Panc1 (cell line): ENCODE data around the gene CYB561D1. TPM values are rescaled to one million over a fixed set of nuclear protein-coding genes. Genes with fewer than 3 reads are reported as not detected.

Experiments
- ATAC-seq: fragments of 200-7000 bp; cut with Tn5 transposase; 2 replicates; pipeline ENCODE4 v1.9.1; 2020; ENCODE audit warnings: mild to moderate bottlenecking, moderate library complexity
- BruUV-seq: library from RNA; stranded (reverse); fragments of 400-500 nt; replicated peaks from 2 replicates; lab custom pipeline; 2021; lab: Mats Ljungman, UMichigan
- CTCF ChIA-PET: fragments of 300-600 bp; sonication (Branson Sonifier 250); formaldehyde crosslinking; loops from one replicate; lab custom pipeline; 2022; ENCODE audit warnings: antibody characterized with exemption; lab: Charles Lee
- POLR2A ChIA-PET: fragments of 300-600 bp; sonication (Branson Sonifier 250); formaldehyde crosslinking; loops from one replicate; lab custom pipeline; 2022; ENCODE audit warnings: antibody characterized with exemption; lab: Charles Lee
- DNase-seq: peaks from one replicate; pipeline ENCODE4 v3.0.0-alpha.2; 2010; ENCODE audit warnings: low read depth, low spot score
- H3K27ac ChIP-seq: 2 replicates; pipeline ENCODE4 v1.5.1; 2011; ENCODE audit warnings: mild to moderate bottlenecking, low read length, inconsistent platforms
- H3K27me3 ChIP-seq: fragments of 200-500 bp; sonication (Bioruptor generic); 2 replicates; pipeline ENCODE4 v1.6.0; 2014; ENCODE audit warnings: low read length, inconsistent platforms; ENCODE audit not compliant: control insufficient read depth, insufficient read depth
- H3K36me3 ChIP-seq: fragments of 200-500 bp; sonication (Bioruptor generic); 2 replicates; pipeline ENCODE4 v1.5.1; 2014; ENCODE audit warnings: inconsistent platforms, mild to moderate bottlenecking, low read length, moderate library complexity; ENCODE audit not compliant: control insufficient read depth, insufficient read depth
- H3K4me1 ChIP-seq: 2 replicates; pipeline ENCODE4 v1.5.1; 2011; ENCODE audit warnings: inconsistent platforms, mild to moderate bottlenecking, low read length, moderate library complexity; ENCODE audit not compliant: control insufficient read depth, insufficient read depth
- H3K4me3 ChIP-seq, 2 experiments: 2 replicates each; pipeline ENCODE4 v1.5.1; 2011 to 2012; ENCODE audit warnings: low read depth in 2 of 2, low read length in 2 of 2, mild to moderate bottlenecking in 2 of 2, inconsistent platforms in 1 of 2, moderate library complexity in 1 of 2
- H3K9me3 ChIP-seq: fragments of 200-500 bp; sonication (Bioruptor generic); 2 replicates; pipeline ENCODE4 v1.5.1; 2014; ENCODE audit warnings: low read depth, mild to moderate bottlenecking, inconsistent platforms, low read length, moderate library complexity; ENCODE audit not compliant: control insufficient read depth, insufficient read depth
- POLR2AphosphoS5 ChIP-seq: IDR thresholded peaks from 2 replicates; pipeline ENCODE4 v1.6.1; 2012; ENCODE audit warnings: mild to moderate bottlenecking, low read depth, low read length, moderate library complexity
- REST ChIP-seq, 2 experiments: IDR thresholded peaks; 2 replicates each; pipeline ENCODE4 v1.6.1; 2011 to 2012; ENCODE audit warnings: low read depth in 2 of 2, control low read depth in 1 of 2, low read length in 1 of 2, mild to moderate bottlenecking in 1 of 2, moderate library complexity in 1 of 2; ENCODE audit not compliant: insufficient read depth in 1 of 2
- SIN3A ChIP-seq: IDR thresholded peaks from 2 replicates; pipeline ENCODE4 v1.6.1; 2012; ENCODE audit warnings: low read depth, mild to moderate bottlenecking, low read length, moderate library complexity, borderline replicate concordance; ENCODE audit not compliant: insufficient read depth
- TCF7L2 ChIP-seq: IDR thresholded peaks from 2 replicates; pipeline ENCODE4 v1.6.1; 2011; ENCODE audit warnings: mild to moderate bottlenecking, low read depth, low read length, inconsistent platforms
- in situ Hi-C: cut with HindIII; loops from 2 replicates; pipeline ENCODE4 v1.10.0; 2016; ENCODE audit warnings: low sequenced_read_pairs, low pct_unique_long_range_greater_than_20kb
- intact Hi-C: fragments of 100-400 bp; cut with micrococcal nuclease; formaldehyde crosslinking; loops from one replicate; pipeline ENCODE4 v1.10.0; 2022; ENCODE audit not compliant: unreplicated experiment
- total RNA-seq: library from RNA; stranded (reverse); gene quantifications from one replicate; pipeline ENCODE4 v1.2.1, GENCODE V29; 2021; ENCODE audit not compliant: unreplicated experiment
- TF ChIP-seq, protein P1 (sequence below): fragments of 450-650 bp; IDR thresholded peaks from 2 replicates; pipeline ENCODE4 v1.5.1; 2017; ENCODE audit warnings: mild to moderate bottlenecking

CYB561D1 gene
- total RNA-seq, 1 experiment from 2014 or later = 4.5 TPM

GRCh38 chr1:109466125-109466451 is 27.8 kb upstream of the CYB561D1 start:
- H3K36me3 ChIP-seq = no peaks in the 10 kb centered on the region
- H3K27ac ChIP-seq = 0 out of 2 replicates have a peak overlapping the region, but pooled peaks have one; percentile 23
- H3K9me3 ChIP-seq = no peaks in the 10 kb centered on the region
- H3K27me3 ChIP-seq = peaks cover 20% of the 10 kb centered on the region
- peak overlapping the region; percentile 43 to 52 for H3K4me3 ChIP-seq
- ATAC-seq (0 out of 2 replicates have a peak, but pooled peaks have one; percentile 29), DNase-seq (no peak)
- intact Hi-C loops = no loop called here
- in situ Hi-C loops = no loop called here
- no peaks in the 10 kb centered on the region for H3K4me1 ChIP-seq
- BruUV-seq = no TSS peak
- CTCF ChIA-PET = no interaction called here
- POLR2A ChIA-PET = no interaction called here
- TF ChIP-seq REST (IDR thresholded peaks at IDR 0.05; ENCODE audit: insufficient read depth in 1 of 2, low read depth in 2 of 2, low read length in 1 of 2) (no peak), SIN3A (no peak), TCF7L2 (no peak), POLR2AphosphoS5 (no peak)
- TF ChIP-seq, protein P1, sequence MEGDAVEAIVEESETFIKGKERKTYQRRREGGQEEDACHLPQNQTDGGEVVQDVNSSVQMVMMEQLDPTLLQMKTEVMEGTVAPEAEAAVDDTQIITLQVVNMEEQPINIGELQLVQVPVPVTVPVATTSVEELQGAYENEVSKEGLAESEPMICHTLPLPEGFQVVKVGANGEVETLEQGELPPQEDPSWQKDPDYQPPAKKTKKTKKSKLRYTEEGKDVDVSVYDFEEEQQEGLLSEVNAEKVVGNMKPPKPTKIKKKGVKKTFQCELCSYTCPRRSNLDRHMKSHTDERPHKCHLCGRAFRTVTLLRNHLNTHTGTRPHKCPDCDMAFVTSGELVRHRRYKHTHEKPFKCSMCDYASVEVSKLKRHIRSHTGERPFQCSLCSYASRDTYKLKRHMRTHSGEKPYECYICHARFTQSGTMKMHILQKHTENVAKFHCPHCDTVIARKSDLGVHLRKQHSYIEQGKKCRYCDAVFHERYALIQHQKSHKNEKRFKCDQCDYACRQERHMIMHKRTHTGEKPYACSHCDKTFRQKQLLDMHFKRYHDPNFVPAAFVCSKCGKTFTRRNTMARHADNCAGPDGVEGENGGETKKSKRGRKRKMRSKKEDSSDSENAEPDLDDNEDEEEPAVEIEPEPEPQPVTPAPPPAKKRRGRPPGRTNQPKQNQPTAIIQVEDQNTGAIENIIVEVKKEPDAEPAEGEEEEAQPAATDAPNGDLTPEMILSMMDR = no peak

- H3K36me3 ChIP-seq = no peaks in the 10 kb centered on the region
- H3K4me3 ChIP-seq = peak within 1 kb of the TSS; percentile 43 to 52
- ATAC-seq (peak; percentile 87), DNase-seq (no peak)
- BruUV-seq = no TSS peak
- in situ Hi-C loops = no loop called here
- ChIA-PET CTCF (no interaction called here), POLR2A (no interaction called here)
- no peaks in the 10 kb centered on the region for H3K4me1 ChIP-seq
- H3K27ac ChIP-seq = 0 out of 2 replicates have a peak within 1 kb of the TSS, but pooled peaks have one; percentile 23
- H3K27me3 ChIP-seq = peaks cover 20% of the 10 kb centered on the region
- intact Hi-C loops = no loop called here
- TF ChIP-seq POLR2AphosphoS5 = no peak
- TF ChIP-seq, protein P1 = peak; percentile 18; the same call in 1 of the 2 replicates
- H3K9me3 ChIP-seq = no peaks in the 10 kb centered on the region
Measured at GRCh38 chr1:109466452-109467300, 27.2 kb upstream of the CYB561D1 start, which contains the start of gene SYPL2. TSS of gene SYPL2 (plus strand) at chr1:109466546. CDS start at chr1:109466844, 298 bp downstream.
